ENCODE data around the gene ZACN. TPM values are rescaled to one million over a fixed set of nuclear protein-coding genes. Genes with fewer than 3 reads are reported as not detected.

Gene ZACN
- total RNA-seq, 1 experiment from 2014 or later, result 0.34 TPM

Small RNAs within 50 kb of the gene (microRNA-seq; reads per million reads assigned to microRNA genes)
- gene MIR6868, result not detected

Other genes starting within 250 kb of the ZACN start
- gene UNC13D, start 234.8 kb upstream of the ZACN start, total RNA-seq (2022), result 5.5 and 9.0 TPM in 2 replicates
- gene WBP2, start 223.8 kb upstream of the ZACN start, total RNA-seq (2022), result 66.6 and 72.3 TPM in 2 replicates
- 2.0 and 2.5 TPM in 2 replicates for gene TRIM47, start 200.6 kb upstream of the ZACN start, total RNA-seq (2022)
- gene TRIM65, start 182.2 kb upstream of the ZACN start, total RNA-seq (2022), result 23.1 and 25.2 TPM in 2 replicates
- 157 and 163 TPM in 2 replicates for gene MRPL38, start 174.3 kb upstream of the ZACN start, total RNA-seq (2022)
- gene FBF1, start 138.1 kb upstream of the ZACN start, total RNA-seq (2022), result 13.9 and 14.1 TPM in 2 replicates
- 43.7 and 48.3 TPM in 2 replicates for gene ACOX1, start 100.0 kb upstream of the ZACN start, total RNA-seq (2022)
- 19.1 and 20.3 TPM in 2 replicates for gene TEN1, start 99.9 kb upstream of the ZACN start, total RNA-seq (2022)
- gene CDK3, start 78.3 kb upstream of the ZACN start, total RNA-seq (2022), result 5.2 and 6.8 TPM in 2 replicates
- gene EVPL, start 51.9 kb upstream of the ZACN start, total RNA-seq (2022), result 0.16 and 0.46 TPM in 2 replicates
- 105 and 113 TPM in 2 replicates for gene SRP68, start 6.7 kb upstream of the ZACN start, total RNA-seq (2022)
- gene GALR2, start 4.4 kb upstream of the ZACN start, total RNA-seq (2022), result 0.50 and 0.79 TPM in 2 replicates
- gene EXOC7, start 24.6 kb downstream of the ZACN start, total RNA-seq (2022), result 205 TPM in 2 replicates
- gene FOXJ1, start 62.1 kb downstream of the ZACN start, total RNA-seq (2022), result 7.0 and 10.7 TPM in 2 replicates
- 25.9 and 29.3 TPM in 2 replicates for gene RNF157, start 161.3 kb downstream of the ZACN start, total RNA-seq (2022)
- gene UBALD2, start 186.2 kb downstream of the ZACN start, total RNA-seq (2022), result 50.0 and 51.6 TPM in 2 replicates
- 1.1 and 1.5 TPM in 2 replicates for gene QRICH2, start 229.1 kb downstream of the ZACN start, total RNA-seq (2022)

Measured in Caco-2 (cell line).